Left kidney (tissue), 8 donors: Measurements from ENCODE around the gene COA1. TPM values are rescaled to one million over a fixed set of nuclear protein-coding genes. Genes with fewer than 3 reads are reported as not detected.
"Not testable (repeated sequence)": the region's sequence is repeated elsewhere in the genome, so short reads cannot be mapped to it uniquely, and the experiment has no call there.

Experiments
- DNase-seq: peaks from one replicate; pipeline ENCODE4 v3.0.0-alpha.2; 2013
- long read RNA-seq, 8 donors: transcript quantifications; one replicate each; lab custom pipeline, GENCODE V29; 2026
- polyA plus RNA-seq: library from polyadenylated mRNA; unstranded; fragments of 120-200 nt; gene quantifications from one replicate; pipeline ENCODE4 v1.2.1, GENCODE V29; 2013; ENCODE audit not compliant: insufficient read length

Gene COA1, protein sequence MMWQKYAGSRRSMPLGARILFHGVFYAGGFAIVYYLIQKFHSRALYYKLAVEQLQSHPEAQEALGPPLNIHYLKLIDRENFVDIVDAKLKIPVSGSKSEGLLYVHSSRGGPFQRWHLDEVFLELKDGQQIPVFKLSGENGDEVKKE
- polyA plus RNA-seq, result 90.6 TPM
- long read RNA-seq, donor 1, transcript COA1-201 (6 exons, 927 nt), result major isoform, 24 of 54 reads
- long read RNA-seq, donor 1, transcript COA1-219 (3 exons, 2,135 nt), result minor isoform, 7 of 54 reads
- long read RNA-seq, donor 1, partial matches to known transcripts, result 16 of 54 reads
- long read RNA-seq, donor 1, other reads (novel, unspliced or antisense), result 0 of 54 reads
- long read RNA-seq, donor 2, transcript COA1-201 (6 exons, 927 nt), result major isoform, 20 of 50 reads
- long read RNA-seq, donor 2, transcript COA1-202 (7 exons, 1,085 nt), result minor isoform, 5 of 50 reads
- long read RNA-seq, donor 2, partial matches to known transcripts, result 18 of 50 reads
- long read RNA-seq, donor 2, other reads (novel, unspliced or antisense), result 0 of 50 reads
- long read RNA-seq, donor 3, transcript COA1-201 (6 exons, 927 nt), result major isoform, 14 of 47 reads
- long read RNA-seq, donor 3, partial matches to known transcripts, result 27 of 47 reads
- long read RNA-seq, donor 3, other reads (novel, unspliced or antisense), result 0 of 47 reads
- long read RNA-seq, donor 4, transcript COA1-201 (6 exons, 927 nt), result major isoform, 7 of 7 reads
- long read RNA-seq, donor 4, partial matches to known transcripts, result 0 of 7 reads
- long read RNA-seq, donor 4, other reads (novel, unspliced or antisense), result 0 of 7 reads
- long read RNA-seq, donor 5, transcript COA1-201 (6 exons, 927 nt), result major isoform, 50 of 94 reads
- long read RNA-seq, donor 5, partial matches to known transcripts, result 33 of 94 reads
- long read RNA-seq, donor 5, other reads (novel, unspliced or antisense), result 0 of 94 reads
- long read RNA-seq, donor 6, transcript COA1-219 (3 exons, 2,135 nt), result minor isoform, 6 of 244 reads
- long read RNA-seq, donor 6, transcript COA1-201 (6 exons, 927 nt), result major isoform, 21 of 244 reads
- long read RNA-seq, donor 6, partial matches to known transcripts, result 150 of 244 reads
- long read RNA-seq, donor 6, other reads (novel, unspliced or antisense), result 56 of 244 reads
- long read RNA-seq, donor 7, transcript COA1-201 (6 exons, 927 nt), result major isoform, 30 of 66 reads
- long read RNA-seq, donor 7, transcript COA1-219 (3 exons, 2,135 nt), result minor isoform, 5 of 66 reads
- long read RNA-seq, donor 7, partial matches to known transcripts, result 29 of 66 reads
- long read RNA-seq, donor 7, other reads (novel, unspliced or antisense), result 0 of 66 reads
- long read RNA-seq, donor 8, transcript COA1-201 (6 exons, 927 nt), result major isoform, 9 of 13 reads
- long read RNA-seq, donor 8, partial matches to known transcripts, result 0 of 13 reads
- long read RNA-seq, donor 8, other reads (novel, unspliced or antisense), result 0 of 13 reads

DNA sequence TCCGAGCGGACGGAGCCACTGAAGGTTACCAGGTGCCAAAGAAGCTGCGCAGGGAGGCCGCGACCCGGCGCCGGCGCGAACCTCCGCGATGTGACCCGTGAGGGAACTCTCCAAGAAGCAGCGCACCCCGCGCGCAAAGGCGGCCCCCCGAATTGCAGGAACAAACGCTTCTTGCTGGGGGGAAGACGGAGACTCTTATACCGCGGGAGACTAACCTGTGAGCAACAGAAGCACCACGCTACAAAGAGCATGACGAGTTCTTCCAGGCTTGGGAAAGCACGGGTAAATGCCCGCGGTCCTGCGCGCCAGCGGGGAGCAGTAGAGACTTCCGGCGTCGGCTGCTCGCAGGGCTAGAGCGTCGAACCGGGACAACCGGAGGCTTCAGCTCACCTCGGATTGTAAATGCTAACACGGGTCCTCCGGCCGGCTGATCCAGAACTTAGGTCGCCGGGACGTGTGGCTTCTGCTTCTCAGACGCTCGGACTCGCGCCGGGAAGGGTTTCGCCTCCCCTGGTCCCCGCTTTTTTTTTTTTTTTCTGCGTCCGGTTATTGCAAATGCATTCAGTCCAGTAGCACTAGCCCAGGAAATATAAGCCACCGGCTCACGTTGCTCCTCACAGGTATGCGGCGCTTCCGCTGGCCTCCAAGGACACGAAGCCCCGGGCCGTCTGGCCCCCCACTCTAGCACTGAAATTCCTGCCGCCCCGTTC is at the start of gene COA1:
TSS of gene COA1 (minus strand) at position 310 of the 710 bp plus-strand sequence. CDS start 80,909 bp downstream, outside the sequence.
- DNase-seq, result peak; percentile 88

DNA sequence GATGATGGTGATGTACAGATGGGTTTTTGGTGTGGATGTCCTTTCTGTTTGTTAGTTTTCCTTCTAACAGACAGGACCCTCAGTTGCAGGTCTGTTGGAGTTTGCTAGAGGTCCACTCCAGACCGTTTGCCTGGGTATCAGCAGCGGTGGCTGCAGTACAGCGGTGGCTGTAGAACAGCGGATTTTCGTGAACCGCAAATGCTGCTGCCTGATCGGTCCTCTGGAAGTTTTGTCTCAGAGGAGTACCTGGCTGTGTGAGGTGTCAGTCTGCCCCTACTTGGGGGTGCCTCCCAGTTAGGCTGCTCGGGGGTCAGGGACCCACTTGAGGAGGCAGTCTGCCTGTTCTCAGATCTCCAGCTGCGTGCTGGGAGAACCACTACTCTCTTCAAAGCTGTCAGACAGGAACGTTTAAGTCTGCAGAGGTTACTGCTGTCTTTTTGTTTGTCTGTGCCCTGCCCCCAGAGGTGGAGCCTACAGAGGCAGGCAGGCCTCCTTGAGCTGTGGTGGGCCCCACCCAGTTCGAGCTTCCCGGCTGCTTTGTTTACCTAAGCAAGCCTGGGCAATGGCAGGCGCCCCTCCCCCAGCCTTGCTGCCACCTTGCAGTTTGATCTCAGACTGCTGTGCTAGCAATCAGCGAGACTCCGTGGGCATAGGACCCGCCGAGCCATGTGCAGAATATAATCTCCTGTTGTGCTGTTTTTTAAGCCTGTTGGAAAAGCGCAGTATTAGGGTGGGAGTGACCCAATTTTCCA is 49.1 kb upstream of the COA1 start:
- not testable (repeated sequence) for DNase-seq

DNA sequence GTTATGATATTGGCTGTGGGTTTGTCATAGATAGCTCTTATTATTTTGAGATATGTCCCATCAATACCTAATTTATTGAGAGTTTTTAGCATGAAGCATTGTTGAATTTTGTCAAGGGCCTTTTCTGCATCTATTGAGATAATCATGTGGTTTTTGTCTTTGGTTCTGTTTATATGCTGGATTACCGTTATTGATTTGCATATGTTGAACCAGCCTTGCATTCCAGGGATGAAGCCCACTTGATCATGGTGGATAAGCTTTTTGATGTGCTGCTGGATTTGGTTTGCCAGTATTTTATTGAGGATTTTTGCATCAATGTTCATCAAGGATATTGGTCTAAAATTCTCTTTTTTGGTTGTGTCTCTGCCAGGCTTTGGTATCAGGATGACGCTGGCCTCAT is 45.9 kb upstream of the COA1 start:
- not testable (repeated sequence) for DNase-seq

DNA sequence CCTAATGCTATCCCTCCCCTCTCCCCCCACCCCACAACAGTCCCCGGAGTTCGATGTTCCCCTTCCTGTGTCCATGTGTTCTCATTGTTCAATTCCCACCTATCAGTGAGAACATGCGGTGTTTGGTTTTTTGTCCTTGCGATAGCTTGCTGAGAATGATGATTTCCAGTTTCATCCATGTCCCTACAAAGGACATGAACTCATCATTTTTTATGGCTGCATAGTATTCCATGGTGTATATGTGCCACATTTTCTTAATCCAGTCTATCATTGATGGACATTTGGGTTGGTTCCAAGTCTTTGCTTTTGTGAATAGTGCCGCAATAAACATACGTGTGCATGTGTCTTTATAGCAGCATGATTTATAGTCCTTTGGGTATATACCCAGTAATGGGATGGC is 43.9 kb upstream of the COA1 start:
- not testable (repeated sequence) for DNase-seq

DNA sequence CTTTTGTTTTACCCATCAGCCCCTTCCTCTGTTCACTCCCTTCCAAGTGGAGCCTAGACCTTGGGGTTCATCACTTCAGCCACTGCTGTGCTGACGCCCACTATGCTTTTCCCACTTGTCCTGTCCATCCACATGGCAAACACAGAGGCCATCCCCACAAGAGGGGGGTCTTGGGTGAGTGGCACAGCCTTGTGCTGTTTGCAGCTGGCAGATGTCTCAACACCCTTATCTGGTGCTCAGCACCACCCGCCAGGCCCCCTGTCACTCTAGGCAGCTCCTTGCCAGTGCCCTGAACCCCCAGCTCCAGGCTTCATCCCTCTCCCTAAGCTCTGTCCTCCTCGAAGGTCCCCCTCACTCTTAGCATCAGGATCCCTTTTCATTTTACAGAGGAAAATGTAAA is 42.2 kb upstream of the COA1 start:
- DNase-seq, result no peak

DNA sequence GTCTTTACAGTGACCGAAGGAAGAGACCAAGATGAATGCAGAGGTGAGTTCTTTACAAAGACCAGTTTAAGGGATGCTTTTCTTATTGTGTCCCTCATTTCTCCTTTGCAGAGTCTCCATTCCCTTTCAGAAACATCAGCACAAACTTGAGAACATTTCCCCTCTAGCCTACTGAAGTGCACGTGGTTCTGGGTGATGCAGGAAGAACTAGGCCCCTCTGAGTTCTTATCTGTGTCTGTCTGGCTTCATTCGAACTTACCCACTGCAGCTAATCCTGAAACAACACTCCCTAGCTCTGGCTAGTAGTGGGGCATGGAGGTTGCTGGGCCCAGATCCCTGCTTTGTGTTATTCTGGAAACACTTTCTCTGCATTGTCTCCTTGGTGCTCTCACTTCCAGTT is 41.8 kb upstream of the COA1 start:
- DNase-seq, result no peak

DNA sequence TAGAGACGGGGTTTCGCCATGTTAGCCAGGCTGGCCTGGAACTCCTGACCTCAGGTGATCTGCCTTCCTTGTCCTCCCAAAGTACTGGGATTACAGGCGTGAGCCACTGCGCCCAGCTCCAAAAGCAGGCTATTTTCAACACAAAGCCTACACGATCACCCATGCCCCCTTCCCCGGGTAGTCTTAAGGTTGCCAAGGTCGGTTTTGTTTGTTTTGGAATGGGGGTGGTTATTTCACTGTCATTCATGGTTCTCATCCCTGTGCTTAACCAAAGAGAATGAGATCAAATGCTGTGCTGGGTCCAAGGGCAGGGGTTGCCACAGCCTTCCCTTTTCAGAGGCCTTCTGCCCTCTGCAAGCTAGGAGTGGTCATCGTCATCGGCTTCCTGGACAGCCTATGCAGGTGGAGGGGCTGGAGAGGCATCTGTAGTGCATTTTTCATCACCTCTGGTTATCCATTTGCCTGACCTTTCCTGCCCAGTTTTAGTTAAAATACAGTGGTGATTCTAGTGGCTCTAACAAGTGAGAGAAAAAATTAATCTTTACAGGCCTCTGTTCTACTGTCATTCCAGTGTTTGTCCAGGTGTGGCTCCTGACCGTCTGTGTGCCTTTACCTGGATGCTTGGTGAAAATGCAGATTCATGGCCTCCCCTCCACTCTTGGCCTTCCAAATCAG is 40.6 kb upstream of the COA1 start:
- no peak for DNase-seq

DNA sequence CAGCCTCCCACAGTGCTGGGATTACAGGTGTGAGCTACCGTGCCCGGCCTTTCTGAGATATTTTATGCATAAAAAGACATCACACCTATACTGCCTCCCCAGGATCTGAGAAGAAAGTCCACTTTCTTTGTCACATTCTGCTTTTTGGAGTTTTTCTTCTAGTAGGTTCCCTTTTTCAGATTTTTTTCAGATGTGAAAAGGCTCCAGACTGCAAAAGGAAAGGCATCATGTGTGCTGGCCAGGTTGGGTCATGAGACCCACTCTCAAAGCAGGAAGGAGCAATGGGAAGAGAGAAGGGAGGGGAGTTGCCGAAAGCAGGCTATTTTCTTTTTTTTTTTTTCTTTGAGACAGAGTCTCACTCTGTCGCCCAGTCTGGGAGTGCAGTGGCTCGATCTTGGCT is 40.0 kb upstream of the COA1 start:
- DNase-seq, result no peak

DNA sequence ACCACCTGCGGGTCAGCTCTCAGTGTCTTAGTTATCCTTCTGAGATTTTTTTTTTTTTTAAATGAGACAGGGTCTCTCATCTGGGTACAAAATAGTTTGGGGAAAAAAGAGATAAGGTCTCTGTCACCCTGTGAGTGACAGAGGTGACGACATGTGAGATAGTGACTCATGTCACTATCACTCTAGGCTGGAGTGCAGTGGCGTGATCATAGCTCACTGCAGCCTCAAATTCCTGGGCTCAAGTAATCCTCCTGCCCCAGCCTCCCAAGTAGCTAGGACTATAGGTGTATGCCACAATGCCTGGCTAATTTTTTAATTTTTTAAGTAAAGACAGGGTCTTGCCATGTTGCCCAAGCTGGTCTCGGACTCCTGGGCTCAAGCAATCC is 39.6 kb upstream of the COA1 start:
- DNase-seq, result no peak

DNA sequence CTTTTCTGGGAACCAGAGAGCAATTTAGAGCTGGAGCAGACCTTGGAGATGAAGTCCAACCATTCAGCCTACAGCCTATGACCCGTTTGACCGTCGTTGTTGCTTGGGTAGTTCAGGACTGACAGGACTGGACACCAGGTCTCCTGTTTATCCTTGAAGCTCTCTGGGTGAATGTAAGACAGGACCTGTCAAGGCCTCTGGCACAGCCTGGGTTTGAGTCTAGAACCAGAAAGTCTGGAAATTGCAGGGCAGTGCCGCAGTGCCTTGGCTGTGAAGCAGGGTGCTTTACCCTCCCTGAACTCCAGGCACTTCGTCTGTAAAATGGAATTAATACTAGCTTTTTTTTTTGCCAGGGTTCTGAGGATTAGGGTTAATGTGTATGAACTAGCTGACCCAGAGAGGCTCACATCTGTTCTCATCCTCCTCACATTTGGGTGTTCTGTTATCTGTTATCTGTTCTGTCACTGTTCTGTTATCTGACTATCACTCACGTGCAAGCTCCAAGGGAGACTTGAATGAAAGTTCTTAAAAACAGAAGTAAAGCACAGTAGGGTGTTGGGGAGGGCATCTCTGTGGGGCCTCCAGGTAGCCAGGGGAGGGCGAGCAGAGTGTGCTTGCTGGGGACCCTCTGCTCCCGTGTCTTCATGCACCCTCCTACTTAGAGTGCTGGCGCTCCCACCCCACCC is 39.0 kb upstream of the COA1 start:
- no peak for DNase-seq

DNA sequence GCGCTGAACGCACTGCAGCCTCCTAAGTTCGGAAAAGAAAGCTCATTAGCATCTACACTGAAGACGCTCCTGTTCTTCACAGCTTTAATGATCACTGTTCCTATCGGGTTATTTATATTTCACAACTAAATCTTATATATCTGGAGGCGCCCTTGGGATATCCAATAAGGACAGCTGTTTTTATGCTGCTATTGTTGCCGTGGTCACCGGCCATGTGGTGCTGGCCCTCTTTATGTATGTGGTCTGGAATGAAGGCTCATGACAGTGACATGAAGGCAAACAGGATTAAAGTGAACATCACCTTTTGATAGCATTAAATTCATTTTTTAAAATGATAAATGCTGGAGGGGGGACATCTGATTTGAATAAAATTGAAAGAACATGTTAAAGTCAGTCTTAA is 38.0 kb upstream of the COA1 start:
- no peak for DNase-seq

DNA sequence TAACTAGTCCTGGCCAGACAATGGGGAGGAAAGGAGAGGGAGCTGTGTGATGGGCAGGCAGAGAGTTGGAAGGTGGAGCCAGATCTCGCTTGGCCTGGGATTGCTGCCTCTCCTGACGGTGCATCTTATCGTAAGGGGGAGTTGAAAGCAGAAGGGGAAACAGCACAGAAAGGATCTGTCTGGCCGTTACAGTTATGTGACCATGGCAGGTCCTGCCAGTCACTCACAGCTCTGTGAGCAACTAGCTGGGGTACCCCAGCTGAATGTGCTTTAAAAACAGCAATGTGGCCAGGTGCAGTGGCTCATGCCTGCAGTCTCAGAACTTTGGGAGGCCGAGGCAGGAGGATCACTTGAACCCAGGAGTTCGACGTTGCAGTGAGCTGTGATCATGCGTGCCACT is 37.2 kb upstream of the COA1 start:
- no peak for DNase-seq

DNA sequence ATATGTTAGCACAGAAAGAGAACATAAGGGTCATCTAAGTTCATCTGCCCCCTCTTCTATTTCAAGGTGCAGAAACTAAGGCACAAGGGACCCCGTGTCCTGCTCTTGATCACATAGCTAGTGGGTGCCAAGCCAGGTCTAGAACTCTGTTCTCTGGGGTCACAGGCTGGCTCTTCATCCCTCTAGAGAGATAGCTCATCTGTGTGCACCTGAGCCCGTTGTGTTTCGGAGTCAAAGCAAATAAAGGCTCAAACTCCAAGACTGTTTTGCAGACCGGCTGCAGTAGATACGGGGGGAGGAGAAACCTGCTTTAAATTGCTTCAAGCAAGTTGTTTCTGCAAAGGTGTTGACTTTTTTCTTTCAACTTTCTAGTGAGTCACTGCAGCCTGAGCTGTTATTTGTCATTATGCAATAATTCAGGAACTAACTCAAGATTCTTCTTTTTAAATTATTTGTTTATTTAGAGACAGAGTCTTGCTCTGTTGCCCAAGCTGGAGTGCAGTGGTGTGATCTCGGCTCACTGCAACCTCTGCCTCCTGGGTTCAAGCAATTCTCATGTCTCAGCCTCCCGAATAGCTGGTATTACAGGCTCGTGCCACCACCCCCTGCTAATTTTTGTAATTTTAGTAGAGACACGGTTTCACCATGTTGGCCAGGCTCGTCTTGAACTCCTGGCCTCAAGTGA is 35.6 kb upstream of the COA1 start:
- DNase-seq, result no peak

DNA sequence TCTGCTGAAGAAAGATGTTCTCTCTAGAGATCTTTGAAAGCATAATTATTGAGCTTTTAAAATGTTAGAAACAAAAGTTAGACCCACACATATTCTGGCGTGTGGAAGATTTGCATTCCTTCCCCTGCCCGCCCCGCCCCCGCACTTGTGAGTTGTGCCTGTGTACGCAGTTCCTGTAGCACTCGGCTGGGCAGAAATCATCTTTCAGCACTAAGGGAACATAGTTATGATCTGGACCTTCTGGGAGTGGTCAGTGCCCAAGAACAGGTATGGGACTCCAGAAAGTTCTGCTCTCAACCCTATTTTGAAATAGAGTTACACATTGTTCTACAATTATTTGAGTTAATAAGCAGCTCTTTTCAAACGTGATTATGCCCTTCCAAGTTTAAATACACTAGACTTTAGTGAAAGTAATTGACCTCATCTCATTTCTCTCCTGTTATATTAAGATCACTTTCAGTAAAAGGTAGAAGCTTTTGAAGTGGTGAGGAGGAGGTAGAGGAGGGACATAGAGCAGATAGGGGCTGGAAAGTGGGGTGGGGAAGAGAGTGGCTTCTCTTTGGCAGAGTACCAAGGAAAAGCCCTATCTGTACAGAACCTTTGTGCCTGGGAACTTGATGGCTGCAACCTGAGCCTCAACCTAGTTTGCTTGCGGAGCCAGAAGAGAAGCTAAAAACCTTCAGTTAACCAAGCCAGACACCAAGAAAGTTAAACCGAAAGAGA is 34.9 kb upstream of the COA1 start:
- DNase-seq, result no peak

DNA sequence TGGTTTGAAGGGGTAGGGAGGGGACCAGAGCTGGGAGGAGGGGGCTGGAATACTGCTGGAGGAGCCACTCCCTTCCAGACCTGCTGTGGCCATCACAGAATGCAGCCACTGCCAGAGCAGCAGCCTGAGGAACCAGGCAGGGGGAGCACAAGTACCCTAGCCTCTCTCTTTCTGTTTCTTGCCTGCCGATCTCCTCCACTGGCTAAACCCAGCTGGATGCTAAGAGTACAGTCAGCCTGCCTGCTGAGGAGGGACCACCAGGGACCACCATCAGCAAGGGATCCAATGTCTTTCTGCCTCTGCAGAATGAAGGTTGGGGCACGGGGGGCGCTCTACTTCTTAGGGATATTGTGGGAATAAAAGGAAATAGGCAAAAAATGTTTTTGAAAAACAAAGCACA is 33.9 kb upstream of the COA1 start:
- DNase-seq, result no peak

DNA sequence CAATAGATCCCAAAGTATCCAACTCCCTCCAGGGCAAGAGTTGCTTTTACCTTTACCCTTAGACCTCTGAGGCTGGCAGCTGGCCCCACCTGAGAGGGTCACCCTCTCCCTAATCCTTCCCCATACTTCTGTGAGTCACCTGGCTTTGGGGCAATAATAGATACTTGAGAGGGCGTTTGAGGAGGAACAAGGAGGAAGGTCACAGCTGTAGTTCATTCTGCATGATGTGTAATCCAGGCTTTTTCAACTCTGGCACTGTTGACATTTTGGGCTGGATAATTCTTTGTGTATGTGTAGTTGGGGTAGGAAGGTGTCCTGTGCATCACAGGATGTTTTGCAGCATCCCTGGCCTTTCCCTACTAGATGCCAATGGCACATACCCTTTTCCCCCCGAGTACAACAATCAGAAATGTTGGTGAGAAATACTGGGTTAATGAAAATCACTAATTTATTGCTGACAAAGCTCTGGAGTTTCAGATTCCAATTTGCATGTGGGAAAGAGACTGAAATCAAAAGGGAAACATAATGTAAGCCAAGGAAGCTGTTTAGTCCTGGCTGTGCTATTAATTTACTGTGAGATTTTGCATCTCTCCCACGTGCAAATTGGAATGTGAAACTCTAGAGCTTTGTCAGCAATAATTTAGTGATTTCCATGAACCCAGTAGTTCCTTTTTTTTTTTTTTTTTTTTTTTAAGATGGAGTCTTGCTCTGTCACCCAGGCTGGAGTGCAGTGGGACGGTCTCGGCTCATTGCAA is 32.8 kb upstream of the COA1 start:
- no peak for DNase-seq

DNA sequence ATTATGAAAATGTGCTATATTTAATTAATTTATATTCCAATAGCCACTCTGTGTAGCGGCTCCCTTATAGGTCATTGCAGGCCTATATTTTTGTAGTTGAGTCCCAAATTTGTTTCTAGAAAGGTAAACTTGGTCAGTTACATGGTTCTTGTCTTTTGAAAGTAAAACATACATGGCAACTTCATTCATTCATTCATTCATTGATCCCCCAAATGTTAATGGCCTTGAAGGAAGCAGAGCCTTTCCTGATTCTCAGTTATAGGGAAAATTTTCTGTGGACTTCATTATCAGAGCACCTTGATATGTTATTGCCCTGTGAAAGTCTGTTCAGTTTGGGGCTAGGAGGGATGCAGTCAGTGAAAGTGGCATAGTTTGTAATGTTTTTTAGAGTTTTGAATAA is 32.1 kb upstream of the COA1 start:
- DNase-seq, result no peak
